Measurements from ENCODE around the gene BTBD2.

BTBD2 gene

DNA sequence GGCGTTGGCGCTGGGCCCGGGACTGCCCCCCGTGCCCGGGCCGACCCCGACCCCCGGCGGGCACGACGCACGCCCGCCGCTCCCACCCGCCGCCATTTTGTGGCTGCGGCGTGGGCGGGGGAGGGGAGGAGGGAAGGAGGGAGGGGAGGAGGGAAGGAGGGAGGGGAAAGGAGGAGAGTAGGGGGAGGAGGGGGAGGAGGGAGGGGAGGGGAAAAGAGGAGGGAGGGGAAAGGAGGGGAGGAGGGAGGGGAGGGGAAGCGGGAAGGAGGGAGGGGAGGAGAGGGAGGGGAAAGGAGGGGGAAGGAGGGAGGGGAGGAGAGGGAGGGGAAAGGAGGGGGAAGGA lies at the start of gene BTBD2:
Gene BTBD2, minus strand, starts transcription at position 107 of the 343 bp plus-strand sequence. Its CDS starts 11 bp downstream, at position 96.
- peak; percentile 56 for DNase-seq

DNA sequence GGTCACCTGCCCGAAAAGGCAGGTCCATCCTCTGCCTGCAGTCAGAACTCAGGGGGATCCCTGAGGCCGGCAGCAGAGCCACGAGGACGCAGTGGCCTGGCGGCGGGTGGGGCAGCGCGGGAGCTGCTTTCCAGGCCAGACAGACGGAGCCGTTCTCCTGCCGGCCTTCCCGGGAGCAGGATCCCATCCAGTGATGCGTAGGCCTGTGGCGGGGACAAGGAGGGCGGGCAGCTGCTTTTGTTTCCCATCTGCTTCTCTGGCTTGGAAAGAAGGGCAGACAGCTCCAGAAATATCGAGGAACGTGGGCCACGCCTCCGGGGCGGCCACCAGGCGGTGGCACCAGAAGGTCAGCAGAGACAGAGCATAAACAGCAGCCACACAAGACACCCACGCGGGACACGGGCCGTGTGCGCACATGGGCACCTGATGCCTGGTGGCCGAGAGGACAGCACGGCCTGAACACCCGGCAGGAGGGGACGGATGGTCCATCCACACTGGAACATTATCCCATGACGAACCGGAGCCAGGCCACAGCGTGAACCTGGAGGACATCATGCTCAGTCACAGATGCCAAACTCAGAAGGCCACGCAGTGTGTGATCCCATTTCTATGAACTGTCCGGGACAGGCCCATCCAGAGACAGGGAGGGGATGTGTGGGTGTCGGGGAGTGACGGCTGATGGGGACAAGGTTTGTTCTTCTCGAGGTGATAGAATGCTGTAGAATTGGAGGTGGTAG lies 49.4 kb upstream of the BTBD2 start:
- DNase-seq = no peak

DNA sequence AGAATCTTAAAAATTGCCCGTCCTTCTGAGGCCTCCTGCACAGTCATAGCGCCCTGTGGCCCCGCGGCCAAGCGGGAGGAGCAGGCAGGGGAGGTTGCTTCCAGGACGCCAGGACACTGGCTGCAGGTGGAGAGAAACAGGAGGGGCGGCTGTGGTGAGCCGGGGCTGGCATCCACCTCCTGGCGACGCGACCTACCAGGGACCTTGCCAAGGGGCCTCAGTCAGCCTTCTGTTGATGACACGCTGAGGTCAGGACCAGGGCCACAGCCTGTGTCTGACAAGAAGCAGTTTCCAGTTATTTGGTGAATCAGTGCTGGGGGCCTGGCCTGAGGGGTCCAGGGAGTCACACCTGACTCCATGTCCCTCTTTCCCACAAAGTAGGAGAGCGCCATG lies 48.9 kb upstream of the BTBD2 start:
- DNase-seq = no peak

DNA sequence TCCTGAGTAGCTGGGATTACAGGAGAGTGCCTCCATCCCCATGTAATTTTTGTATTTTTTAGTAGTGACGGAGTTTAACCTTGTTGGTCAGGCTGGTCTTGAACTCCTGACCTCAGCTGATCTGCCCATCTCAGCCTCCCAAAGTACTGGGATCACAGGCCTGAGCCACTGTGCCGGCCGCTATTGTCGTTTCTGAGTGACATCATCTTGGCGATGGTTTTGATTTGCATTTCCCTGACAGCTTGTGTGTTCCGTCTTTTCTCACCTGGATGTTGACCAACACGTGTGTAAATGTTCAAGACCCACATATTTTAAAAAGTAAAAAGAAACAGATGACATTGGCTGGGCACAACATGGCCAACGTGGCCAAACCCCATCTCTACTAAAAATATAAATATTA lies 48.3 kb upstream of the BTBD2 start:
- no peak for DNase-seq

DNA sequence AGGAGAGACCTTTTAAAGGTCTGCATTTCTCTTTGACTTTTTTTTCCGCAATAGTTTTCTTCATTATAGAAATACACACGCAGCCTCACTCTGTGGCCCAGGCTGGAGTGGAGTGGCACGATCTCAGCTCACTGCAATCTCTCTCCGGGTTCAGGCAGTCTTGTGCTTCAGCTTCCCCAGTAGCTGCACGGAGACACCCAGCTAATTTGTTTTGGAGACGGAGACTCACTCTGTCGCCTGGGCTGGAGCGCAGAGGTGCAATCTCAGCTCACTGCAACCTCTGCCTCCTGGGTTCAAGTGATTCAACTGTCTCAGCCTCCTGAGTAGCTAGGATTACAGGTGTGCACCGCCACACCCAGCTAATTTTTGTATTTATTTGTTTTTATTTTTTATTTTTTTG lies 47.3 kb upstream of the BTBD2 start:
- DNase-seq = no peak

DNA sequence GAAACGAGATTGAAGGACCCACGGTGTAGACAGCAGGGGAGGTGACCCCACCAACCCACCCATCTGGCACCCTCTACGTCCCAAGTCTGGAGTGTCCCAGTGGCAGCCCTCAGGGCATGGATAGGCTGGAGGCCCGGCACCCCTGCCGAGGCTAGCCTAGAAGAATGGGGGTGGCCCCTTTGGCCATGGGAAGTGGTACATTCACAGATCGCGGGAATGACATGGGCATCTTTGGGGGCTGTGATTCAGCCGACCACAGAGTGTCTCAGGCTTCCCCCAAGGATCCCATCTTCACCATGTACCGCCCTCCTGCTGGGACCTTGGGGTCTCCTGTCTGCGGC lies 46.8 kb upstream of the BTBD2 start:
- no peak for DNase-seq

DNA sequence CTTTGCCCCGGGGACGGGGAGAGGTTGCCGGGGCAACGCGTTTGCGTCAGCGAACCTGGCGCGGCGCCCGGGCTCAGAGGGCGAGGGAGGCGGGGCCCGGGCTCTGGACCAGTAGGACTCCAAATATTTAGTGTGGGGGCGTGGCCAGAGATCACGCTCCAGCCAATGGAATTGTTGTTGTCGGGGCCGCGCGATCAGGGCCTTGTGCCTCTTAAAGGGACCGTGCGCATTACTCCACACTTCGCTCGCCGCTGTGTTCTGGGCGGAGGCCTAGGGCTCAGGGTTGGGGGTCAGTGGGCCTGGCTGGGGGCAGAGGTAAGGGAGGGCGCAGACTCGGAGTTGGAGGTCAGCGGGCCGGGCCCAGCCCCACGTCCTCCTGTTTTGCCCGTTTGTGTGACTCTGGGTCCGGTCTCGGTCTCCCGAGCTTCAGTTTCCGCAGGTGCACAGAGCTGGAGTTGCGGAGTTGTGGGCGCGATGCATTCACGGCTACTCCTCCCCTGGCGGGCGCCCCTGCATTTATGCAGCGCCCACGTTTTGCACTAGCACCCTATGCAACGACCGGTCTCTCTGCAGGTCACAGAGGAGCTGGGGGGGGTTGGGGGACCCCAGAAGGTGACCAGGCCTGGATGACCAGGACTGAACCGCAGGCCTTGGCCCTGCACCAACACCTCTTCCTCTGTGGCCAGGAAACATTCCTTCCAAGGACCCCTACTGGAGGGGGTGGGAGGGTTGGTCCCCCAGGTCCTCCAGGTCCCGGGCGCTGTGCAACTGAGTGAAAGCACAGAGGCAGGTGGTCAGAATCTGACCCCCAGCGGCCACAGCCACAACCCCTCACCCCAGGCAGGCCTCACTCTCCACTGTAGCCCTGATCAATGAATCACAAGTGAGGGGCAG lies 46.2 kb upstream of the BTBD2 start:
- peak; percentile 97 for DNase-seq

DNA sequence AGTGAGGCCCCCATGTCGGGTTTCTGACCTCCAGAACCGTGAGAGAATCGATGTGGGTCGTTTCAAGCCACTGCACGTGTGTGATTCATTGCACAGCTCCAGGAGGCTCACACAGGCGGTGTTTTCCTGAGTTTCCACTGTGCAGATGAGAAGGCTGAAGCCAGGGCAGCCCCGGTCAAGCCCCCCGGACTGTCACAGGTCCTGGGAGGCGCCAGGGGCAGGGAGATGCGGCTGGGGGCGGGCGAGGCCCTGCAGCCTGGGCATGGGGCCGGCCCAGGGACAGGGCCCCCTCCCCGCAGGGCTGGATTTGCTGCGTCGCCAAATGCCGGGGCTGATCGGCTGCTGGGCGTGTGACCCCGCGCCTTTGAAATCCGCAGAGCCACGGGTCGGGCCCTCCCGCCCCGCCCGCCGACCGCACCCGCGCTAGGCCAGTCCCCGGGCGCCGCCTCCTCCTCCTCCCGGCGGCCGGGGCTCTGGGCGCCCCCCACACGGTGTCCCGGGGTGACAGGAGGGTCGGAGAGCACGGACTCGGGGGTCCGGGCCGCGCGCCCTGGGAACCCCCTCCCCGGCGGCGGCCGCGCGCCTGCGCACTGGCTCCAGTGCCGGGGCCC lies 45.5 kb upstream of the BTBD2 start:
- peak; percentile 18 for DNase-seq

DNA sequence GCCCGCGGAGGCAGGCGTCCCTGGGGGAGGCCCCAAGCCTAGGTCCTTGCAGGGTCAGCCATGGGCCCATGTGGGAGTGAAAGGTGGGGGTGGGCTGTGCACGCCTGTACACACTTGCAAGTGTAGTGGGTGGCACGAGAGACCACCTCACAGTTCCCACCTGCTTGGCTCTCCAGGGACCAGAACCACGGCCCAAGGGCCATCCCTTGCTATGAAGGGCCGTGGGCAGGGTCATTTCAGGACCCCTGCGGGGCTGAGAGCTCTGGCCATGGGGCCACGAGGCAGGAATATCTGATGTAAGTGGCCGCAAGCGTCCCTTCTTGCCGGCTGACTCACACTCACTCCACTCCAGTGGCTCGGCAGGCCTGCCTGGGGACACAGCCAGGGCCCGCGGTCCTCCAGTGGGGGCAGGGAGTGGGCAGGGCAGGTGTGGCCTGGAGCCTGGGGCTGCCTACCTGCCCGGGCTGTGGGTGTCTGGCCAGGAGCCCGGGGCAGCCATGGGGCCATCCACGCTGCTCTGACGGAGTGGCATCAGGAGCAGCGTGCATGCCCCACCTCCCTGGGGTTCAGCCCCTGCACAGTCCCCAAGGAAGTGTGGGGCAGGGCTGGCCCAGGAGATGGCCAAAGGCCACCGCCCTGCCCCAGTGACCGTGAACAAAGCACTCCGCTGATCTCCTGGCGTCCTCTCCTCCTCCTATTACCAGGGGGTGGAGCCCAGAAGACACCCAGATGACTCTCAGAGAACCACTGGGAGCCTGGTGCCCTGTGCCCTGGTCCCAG lies 44.1 kb upstream of the BTBD2 start:
- DNase-seq = no peak

DNA sequence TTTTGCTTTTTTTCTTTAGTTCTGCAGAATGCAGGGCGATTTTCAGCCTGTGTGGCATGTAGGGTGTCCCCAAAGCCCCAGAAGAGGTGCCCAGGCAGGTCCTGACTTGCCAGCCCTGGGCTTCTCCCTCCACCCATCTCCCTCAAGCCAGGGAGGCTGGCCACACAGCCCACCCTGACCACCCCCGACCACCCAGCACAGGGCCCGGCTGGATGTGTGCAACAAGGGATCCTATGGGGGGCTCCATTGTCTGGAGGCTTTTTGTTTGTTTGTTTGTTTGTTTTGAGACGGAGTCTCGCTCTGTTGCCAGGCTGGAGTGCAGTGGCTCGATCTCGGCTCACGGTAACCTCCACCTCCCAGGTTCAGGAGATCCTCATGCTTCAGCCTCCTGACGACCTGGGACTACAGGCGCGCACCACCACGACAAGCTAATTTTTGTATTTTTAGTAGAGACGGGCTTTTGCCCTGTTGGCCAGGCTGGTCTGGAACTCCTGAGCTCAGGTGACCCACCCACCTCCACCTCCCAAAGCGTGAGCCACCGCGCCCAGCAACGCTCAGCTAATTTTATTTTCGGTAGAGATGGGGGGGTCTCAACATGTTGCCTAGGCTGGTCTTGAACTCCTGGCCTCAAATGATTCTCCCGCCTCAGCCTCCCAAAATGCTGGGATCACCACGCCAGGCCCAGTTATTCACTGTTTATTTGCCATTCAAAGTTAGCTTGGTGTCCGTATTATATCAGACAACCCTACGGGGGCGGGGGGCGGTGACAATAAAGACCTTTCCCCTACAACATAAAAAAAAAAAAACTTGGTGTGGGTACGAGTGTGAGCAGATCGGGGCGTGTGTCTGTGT lies 43.3 kb upstream of the BTBD2 start:
- no peak for DNase-seq

DNA sequence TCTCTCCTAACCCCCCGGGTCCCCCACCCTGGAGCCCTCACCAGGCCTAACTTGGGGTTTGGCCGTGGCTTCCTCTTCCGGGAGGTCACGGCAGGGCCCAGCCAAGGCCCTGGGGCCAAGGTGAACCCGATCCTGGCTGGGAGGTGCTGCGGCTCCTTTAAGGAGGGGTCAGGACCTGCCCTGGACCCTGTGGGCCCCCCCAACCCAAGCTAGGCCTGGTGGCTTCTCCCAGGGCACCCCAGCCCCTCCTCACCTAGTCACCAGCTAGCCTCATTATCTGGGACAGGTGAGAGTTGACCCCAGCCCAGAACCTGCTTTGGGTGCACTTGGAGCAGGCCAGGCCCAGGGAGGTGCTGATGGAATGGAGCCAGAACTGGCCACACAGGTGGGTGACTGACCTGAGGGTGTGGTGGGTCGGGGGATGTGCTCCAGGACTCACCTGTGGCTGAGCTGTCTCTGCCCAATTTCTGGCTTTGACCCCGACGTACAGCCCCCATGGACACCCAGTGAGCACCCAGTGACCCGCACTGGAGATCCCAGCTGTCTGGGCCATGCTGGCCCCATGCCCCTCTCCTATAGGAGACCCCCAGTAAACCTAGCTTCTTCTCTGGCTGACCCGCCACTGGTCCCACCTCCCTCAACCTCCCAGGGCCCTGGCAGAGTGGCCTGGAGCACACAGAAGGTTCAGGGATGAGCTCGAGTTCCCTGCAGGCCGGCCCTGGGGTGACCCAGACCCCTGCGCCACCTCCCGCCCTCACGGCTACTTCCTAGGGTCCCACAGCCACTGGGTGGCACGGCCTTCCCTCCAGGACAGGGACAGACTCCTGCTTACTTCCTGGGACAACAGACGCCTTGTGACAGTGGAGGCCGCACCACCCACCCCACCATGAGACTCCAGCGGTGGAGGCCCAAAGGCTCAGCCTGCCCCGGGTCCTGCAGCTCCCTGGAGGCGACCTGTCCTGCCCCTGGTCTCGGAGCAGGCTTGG lies 42.3 kb upstream of the BTBD2 start:
- no peak for DNase-seq

DNA sequence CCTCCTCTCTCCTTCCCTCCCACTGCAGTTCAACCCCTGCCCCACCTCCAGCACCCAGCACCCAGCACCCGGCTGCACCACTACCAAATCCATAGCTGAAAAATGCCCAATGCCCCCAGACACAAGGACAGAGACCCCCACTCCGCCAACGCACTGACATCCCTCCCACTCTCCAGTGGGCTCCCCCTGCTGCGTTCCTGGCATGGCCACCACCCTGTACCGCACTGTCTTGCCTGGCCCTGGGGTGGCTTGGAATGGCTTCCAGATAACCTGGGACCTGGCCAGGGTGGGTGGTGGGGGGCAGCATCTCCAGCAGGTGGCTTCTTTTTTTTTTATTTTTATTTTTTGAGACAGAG lies 41.3 kb upstream of the BTBD2 start:
- no peak for DNase-seq

DNA sequence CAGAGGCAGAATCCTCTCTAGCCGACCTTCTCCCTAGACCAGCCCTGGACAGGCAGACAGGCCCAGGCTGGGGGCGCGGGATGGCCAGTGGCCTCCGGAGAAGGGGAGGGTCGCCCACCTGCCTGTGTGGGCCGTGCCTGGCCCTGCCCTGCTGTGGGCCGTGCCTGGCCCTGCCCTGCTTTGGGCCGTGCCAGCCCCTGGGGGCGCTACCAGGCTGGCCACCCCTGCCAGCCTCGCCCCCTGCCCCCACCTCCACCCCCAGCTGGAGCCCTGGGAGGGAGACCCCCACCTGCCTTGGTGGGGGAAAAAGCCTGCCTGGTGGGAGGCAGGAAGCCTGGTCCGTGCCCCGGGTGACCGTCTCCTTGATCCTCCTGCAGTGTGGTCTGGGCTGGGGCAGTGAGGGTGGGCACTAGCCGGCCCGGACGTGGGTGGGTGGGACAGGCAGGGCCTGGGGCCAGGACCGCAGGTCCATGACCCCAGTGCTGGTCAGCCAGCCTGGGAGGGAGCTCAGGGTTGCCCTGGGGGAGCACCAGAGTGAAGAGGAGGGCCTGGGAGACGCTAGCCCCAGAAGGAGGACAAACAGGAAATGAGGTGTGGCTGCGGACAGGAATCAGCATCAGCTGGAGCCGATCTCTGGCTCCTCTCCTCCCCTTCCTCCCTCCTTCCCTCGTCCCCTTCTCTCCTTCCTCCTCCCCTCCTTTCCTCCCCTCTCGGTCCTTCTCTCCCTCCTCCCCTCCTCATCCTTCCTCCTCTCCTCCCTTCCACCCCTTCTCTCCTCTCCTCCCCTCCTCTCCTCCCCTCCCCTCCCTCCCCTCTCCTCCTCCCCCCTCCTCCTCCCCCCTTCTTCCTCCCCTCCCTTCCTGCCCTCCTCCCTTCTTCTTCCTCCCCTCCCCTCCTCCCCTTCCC lies 40.7 kb upstream of the BTBD2 start:
- no peak for DNase-seq

DNA sequence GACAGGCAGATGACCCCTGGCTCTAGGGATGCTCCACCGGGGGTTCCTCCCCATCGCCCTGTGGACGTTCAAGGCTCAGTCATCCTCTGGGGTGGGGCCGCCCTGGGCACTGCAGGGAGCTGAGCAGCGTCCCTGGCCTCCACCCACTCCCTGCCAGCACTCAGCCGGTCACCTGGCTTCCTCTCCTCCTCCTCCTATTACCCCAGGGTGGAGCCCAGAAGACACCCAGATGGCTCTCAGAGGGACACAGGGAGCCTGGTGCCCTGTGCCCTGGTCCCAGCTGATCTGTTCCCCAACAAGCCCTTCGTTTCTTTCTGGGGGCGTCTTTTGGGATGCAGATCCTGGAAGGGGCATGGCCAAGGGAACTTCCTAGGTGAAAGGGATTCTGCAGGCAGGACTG lies 39.2 kb upstream of the BTBD2 start:
- DNase-seq = no peak

DNA sequence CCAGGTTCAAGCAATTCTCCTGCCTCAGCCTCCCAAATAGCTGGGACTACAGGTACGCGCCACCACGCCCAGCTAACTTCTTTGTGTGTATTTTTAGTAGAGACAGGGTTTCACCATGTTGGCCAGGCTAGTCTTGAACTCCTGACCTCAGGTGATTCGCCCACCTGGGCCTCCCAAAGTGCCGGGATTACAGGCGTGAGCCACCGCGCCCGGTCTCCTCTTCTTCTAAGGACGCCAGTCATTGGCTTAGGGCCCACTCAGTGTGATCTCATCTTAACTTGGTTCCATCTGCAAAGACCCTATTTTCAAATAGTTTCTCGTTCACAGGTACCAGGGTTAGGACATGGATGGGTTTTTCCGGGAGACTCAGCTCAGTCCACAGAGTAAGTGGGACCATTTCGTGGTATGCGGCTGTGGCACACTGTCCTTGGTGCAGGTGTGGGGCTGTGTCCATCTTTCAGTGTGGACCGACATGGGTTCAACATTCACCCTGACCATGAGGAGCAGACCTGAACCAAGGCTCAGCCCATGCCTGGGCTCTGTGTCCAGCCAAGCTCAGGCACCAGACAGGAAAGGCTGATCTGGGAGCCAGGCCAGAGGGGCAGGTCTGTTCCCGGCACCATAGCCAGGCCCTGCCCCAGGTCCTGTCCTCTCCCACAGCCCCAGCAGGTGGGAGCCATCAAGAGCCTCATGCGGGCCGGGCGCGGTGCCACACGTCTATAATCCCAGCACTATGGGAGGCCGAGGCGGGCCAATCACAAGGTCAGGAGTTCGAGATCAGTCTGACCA lies 38.3 kb upstream of the BTBD2 start:
- DNase-seq = no peak

DNA sequence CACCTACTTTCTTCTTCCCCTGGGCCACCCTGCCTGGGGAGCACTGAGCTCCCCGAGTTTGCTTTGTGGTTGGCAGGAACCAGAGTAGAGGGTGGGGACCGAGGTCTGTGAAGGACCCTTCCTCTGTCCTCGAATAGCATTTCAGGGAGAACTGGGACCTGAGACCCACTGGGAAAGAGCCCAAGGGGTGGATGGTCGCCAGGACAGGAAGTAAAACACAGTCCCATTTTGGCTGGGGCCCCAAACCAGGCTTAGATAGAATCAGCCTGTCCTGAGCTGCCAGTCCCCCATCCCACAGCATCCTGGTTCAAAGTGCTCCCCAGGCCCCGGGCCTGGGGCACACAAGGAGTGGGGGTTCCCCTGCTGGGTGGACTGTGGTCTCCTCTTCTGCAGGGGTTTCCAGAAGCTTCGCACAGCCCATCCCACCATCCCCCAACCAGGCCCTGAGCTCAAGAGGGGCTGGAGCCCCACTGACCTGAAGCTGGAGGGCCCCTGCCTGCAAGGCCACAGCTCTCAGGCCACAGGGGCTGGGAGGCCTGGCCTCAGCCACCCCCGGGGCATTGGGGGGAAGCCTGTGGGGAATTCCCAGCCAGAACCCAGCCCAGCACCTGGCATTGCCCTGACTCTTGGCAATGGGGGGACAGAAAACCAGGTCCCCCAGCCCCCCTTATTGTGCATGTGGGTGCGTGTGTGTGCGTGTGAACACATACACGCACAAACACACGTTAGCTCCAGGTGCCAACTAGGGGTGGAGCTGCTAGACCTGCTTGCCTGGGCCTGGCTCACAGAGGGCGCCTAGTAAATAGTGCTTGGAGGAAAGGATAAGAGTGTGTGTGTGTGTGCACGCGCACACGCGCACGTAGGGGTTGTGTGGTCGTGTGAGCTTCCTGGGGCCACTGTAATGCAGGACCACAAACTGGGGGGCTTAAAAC lies 36.5 kb upstream of the BTBD2 start:
- no peak for DNase-seq

DNA sequence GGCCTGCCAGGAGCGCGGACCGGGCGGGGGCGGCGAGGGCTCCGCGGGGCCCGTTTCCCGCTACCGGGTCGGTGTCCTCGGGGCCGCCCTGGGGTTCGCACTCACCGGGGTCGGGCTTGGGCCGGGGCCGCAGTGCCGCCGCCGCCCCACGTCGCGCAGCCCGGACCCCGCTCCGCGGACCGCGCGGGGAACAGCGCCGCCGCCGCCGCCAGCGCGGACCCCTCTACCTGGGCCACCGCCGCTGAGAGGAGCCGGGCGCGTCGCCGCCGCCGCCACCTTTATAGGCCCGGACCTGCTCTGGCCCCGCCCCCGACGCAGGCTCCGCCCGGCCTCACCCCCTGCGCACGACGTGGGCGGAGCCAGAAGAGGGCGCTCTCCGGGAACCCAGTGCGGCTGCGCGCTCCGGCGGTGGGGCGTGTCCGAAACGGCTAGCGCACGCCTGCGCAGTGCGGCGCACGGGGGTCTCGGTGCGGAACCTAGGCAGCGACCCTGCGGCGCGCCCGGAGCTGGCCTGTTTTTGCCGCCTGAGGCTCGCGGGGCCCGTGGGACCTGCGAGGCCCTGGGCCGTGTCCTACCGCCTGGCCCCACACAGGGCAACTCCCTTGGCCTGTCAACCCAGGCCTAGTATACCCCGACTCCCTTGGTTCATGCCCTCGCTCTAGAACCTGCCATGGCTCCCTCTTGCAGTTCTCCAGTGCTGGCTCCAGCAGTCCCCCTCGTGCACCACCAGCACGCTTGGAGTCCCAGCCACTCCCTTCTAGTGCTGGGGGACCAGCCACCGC lies 35.7 kb upstream of the BTBD2 start, which contains the start of gene MKNK2:
Gene MKNK2, minus strand, starts transcription at position 254 of the 782 bp plus-strand sequence. CDS start 393 bp downstream, outside the sequence.
- peak; percentile 79 for DNase-seq

Measured in NCI-H2171 treated with DMSO at 0.1 percent for 48 hours (cell line).